ENCODE results near the gene MMP3.

The MMP3 gene

GRCh38 chr11:102831489-102832440 lies 11.6 kb downstream of the MMP3 start:
- no peak for DNase-seq (ENCODE audit: low spot score)

- no peak for DNase-seq (ENCODE audit: low spot score)
Measured at GRCh38 chr11:102831128-102831488, 12.3 kb downstream of the MMP3 start.

GRCh38 chr11:102830001-102830727 lies 13.2 kb downstream of the MMP3 start:
- DNase-seq (ENCODE audit: low spot score) = no peak

- no peak for DNase-seq (ENCODE audit: low spot score)
Measured at GRCh38 chr11:102829316-102830000, 14.0 kb downstream of the MMP3 start.

GRCh38 chr11:102824556-102824955 lies 18.9 kb downstream of the MMP3 start:
- DNase-seq (ENCODE audit: low spot score) = no peak

- no peak for DNase-seq (ENCODE audit: low spot score)
Measured at GRCh38 chr11:102819491-102819890, 23.9 kb downstream of the MMP3 start.

GRCh38 chr11:102813484-102813883 lies 29.9 kb downstream of the MMP3 start:
- no peak for DNase-seq (ENCODE audit: low spot score)

- no peak for DNase-seq (ENCODE audit: low spot score)
Measured at GRCh38 chr11:102812188-102812587, 31.2 kb downstream of the MMP3 start.

GRCh38 chr11:102810950-102811660 lies 32.3 kb downstream of the MMP3 start:
- no peak for DNase-seq (ENCODE audit: low spot score)

GRCh38 chr11:102809971-102810370 lies 33.4 kb downstream of the MMP3 start:
- no peak for DNase-seq (ENCODE audit: low spot score)

GRCh38 chr11:102807921-102808320 lies 35.5 kb downstream of the MMP3 start:
- DNase-seq (ENCODE audit: low spot score) = no peak

- no peak for DNase-seq (ENCODE audit: low spot score)
Measured at GRCh38 chr11:102806296-102806695, 37.1 kb downstream of the MMP3 start.

GRCh38 chr11:102802341-102802740 lies 41.1 kb downstream of the MMP3 start:
- no peak for DNase-seq (ENCODE audit: low spot score)

- DNase-seq (ENCODE audit: low spot score) = no peak
Measured at GRCh38 chr11:102800767-102801166, 42.6 kb downstream of the MMP3 start.

- no peak for DNase-seq (ENCODE audit: low spot score)
Measured at GRCh38 chr11:102799681-102800340, 43.6 kb downstream of the MMP3 start.

GRCh38 chr11:102798012-102798746 lies 45.2 kb downstream of the MMP3 start, which contains the start of gene MMP1:
Gene MMP1 (minus strand): TSS chr11:102798160. CDS start chr11:102798092, 68 bp downstream.
- DNase-seq (ENCODE audit: low spot score) = no peak

- no peak for DNase-seq (ENCODE audit: low spot score)
Measured at GRCh38 chr11:102794382-102794781, 49.0 kb downstream of the MMP3 start.

GRCh38 chr11:102793677-102794290 lies 49.6 kb downstream of the MMP3 start:
- no peak for DNase-seq (ENCODE audit: low spot score)

GRCh38 chr11:102792604-102793003 lies 50.8 kb downstream of the MMP3 start:
- DNase-seq (ENCODE audit: low spot score) = no peak
